WTC11 (cell line): ENCODE data around the gene CACNA2D4. TPM values are rescaled to one million over a fixed set of nuclear protein-coding genes. Genes with fewer than 3 reads are reported as not detected.

Source experiments
- ATAC-seq: fragments of 200-7000 bp; cut with Tn5 transposase; 2 replicates; pipeline ENCODE4 v1.10.0; 2021; ENCODE audit warnings: mild to moderate bottlenecking, moderate library complexity
- CTCF ChIA-PET: fragments of 300-600 bp; sonication (Branson Sonifier 250); formaldehyde crosslinking; loops from one replicate; lab custom pipeline; 2021; ENCODE audit warnings: antibody characterized with exemption; lab: Charles Lee
- POLR2A ChIA-PET: fragments of 350-600 bp; sonication (Branson Sonifier 250); formaldehyde crosslinking; loops from one replicate; lab custom pipeline; 2021; ENCODE audit warnings: antibody characterized with exemption; lab: Charles Lee
- DNase-seq: peaks from one replicate; pipeline ENCODE4 v3.0.0; 2021; ENCODE audit warnings: low spot score
- H3K27ac Mint-ChIP-seq: 2 replicates; pipeline ENCODE4 v1.8.0; 2021; ENCODE audit warnings: mixed read lengths
- H3K27me3 Mint-ChIP-seq: 2 replicates; pipeline ENCODE4 v1.8.0; 2021; ENCODE audit warnings: low read depth, mild to moderate bottlenecking, moderate library complexity, mixed read lengths
- H3K36me3 Mint-ChIP-seq: 2 replicates; pipeline ENCODE4 v1.8.0; 2021; ENCODE audit warnings: mixed read lengths
- H3K4me1 Mint-ChIP-seq: 2 replicates; pipeline ENCODE4 v1.8.0; 2022; ENCODE audit warnings: mixed read lengths
- H3K4me3 Mint-ChIP-seq: 2 replicates; pipeline ENCODE4 v1.8.0; 2021; ENCODE audit warnings: mild to moderate bottlenecking, moderate library complexity, mixed read lengths
- H3K9me3 Mint-ChIP-seq: 2 replicates; pipeline ENCODE4 v1.8.0; 2021; ENCODE audit warnings: mixed read lengths
- CREB1 ChIP-seq: sonication (generic); formaldehyde crosslinking; IDR thresholded peaks from 2 replicates; pipeline ENCODE4 v1.8.0; 2023; ENCODE audit warnings: mild to moderate bottlenecking, missing genetic modification reagents
- ELF4 ChIP-seq: sonication (generic); formaldehyde crosslinking; IDR thresholded peaks from 2 replicates; pipeline ENCODE4 v1.8.1; 2022; ENCODE audit warnings: low read depth, mild to moderate bottlenecking, moderate library complexity, missing genetic modification reagents
- FOXJ3 ChIP-seq: sonication (generic); formaldehyde crosslinking; IDR thresholded peaks from 2 replicates; pipeline ENCODE4 v1.9.0; 2021; ENCODE audit warnings: missing genetic modification reagents, mild to moderate bottlenecking, borderline replicate concordance
- GABPB1 ChIP-seq: sonication (generic); formaldehyde crosslinking; IDR thresholded peaks from 2 replicates; pipeline ENCODE4 v1.8.1; 2023; ENCODE audit warnings: mild to moderate bottlenecking, missing genetic modification reagents
- HMGA2 ChIP-seq: fragments of 250-450 bp; sonication (Bioruptor Pico); IDR thresholded peaks from 2 replicates; pipeline ENCODE4 v1.4.0; 2021; ENCODE audit warnings: mild to moderate bottlenecking, moderate library complexity
- MYBL2 ChIP-seq: sonication (generic); formaldehyde crosslinking; IDR thresholded peaks from 2 replicates; pipeline ENCODE4 v1.8.1; 2023; ENCODE audit warnings: mild to moderate bottlenecking, moderate library complexity, missing genetic modification reagents
- ZBTB21 ChIP-seq: sonication (generic); formaldehyde crosslinking; IDR thresholded peaks from 2 replicates; pipeline ENCODE4 v1.8.1; 2023; ENCODE audit warnings: mild to moderate bottlenecking, missing genetic modification reagents, borderline replicate concordance
- ZNF121 ChIP-seq: sonication (generic); formaldehyde crosslinking; IDR thresholded peaks from 2 replicates; pipeline ENCODE4 v1.8.0; 2023; ENCODE audit warnings: missing genetic modification reagents
- total RNA-seq: library from RNA; stranded (reverse); gene quantifications from 3 replicates; pipeline ENCODE4 v1.2.3, GENCODE V29; 2021
- TF ChIP-seq, protein P1 (sequence below): sonication (generic); formaldehyde crosslinking; IDR thresholded peaks from 2 replicates; pipeline ENCODE4 v1.8.0; 2023; ENCODE audit warnings: missing genetic modification reagents, mild to moderate bottlenecking, borderline replicate concordance
- TF ChIP-seq, protein P2 (sequence below): fragments of 250-450 bp; sonication (Bioruptor Pico); IDR thresholded peaks from 2 replicates; pipeline ENCODE4 v1.8.0; 2021; ENCODE audit warnings: mild to moderate bottlenecking
- TF ChIP-seq, protein P3 (sequence below): sonication (generic); formaldehyde crosslinking; conservative IDR thresholded peaks from 2 replicates; pipeline ENCODE4 v1.8.1; 2022; ENCODE audit warnings: mild to moderate bottlenecking, missing genetic modification reagents
- TF ChIP-seq, protein P4 (sequence below): sonication (generic); formaldehyde crosslinking; IDR thresholded peaks from 2 replicates; pipeline ENCODE4 v1.8.1; 2022; ENCODE audit warnings: missing genetic modification reagents, borderline replicate concordance
- TF ChIP-seq, protein P5 (sequence below): sonication (generic); formaldehyde crosslinking; IDR thresholded peaks from 2 replicates; pipeline ENCODE4 v1.8.0; 2022; ENCODE audit warnings: missing genetic modification reagents
- TF ChIP-seq, protein P6 (sequence below): fragments of 250-450 bp; sonication (Bioruptor Pico); IDR thresholded peaks from 2 replicates; pipeline ENCODE4 v1.9.0; 2021; ENCODE audit warnings: mild to moderate bottlenecking
- TF ChIP-seq, protein P7 (sequence below): sonication (generic); formaldehyde crosslinking; IDR thresholded peaks from 2 replicates; pipeline ENCODE4 v1.8.1; 2022; ENCODE audit warnings: mild to moderate bottlenecking, moderate library complexity, missing genetic modification reagents
- TF ChIP-seq, protein P8 (sequence below): sonication (generic); formaldehyde crosslinking; IDR thresholded peaks from 2 replicates; pipeline ENCODE4 v1.8.0; 2023; ENCODE audit warnings: mild to moderate bottlenecking, missing genetic modification reagents

The CACNA2D4 gene
- total RNA-seq, 1 experiment from 2014 or later: 0.04 TPM

DNA sequence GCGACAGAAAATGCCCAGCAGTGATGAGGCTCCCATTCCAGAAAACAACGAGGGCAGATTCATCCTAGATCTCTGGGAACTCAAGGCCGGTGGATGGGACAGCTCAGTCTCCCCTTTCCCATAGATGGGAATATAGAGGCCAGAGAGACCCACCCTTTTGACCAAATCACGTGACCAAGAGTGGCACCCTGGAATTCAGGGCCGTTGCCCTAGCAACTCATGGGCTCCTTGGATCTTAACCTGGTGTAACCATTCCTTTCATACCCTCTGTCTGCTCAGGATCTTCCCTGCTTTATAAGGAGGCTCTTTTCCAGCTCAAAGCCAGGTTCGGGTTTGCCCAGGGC lies 106.5 kb downstream of the CACNA2D4 start (continued):
- TF ChIP-seq, protein P1, sequence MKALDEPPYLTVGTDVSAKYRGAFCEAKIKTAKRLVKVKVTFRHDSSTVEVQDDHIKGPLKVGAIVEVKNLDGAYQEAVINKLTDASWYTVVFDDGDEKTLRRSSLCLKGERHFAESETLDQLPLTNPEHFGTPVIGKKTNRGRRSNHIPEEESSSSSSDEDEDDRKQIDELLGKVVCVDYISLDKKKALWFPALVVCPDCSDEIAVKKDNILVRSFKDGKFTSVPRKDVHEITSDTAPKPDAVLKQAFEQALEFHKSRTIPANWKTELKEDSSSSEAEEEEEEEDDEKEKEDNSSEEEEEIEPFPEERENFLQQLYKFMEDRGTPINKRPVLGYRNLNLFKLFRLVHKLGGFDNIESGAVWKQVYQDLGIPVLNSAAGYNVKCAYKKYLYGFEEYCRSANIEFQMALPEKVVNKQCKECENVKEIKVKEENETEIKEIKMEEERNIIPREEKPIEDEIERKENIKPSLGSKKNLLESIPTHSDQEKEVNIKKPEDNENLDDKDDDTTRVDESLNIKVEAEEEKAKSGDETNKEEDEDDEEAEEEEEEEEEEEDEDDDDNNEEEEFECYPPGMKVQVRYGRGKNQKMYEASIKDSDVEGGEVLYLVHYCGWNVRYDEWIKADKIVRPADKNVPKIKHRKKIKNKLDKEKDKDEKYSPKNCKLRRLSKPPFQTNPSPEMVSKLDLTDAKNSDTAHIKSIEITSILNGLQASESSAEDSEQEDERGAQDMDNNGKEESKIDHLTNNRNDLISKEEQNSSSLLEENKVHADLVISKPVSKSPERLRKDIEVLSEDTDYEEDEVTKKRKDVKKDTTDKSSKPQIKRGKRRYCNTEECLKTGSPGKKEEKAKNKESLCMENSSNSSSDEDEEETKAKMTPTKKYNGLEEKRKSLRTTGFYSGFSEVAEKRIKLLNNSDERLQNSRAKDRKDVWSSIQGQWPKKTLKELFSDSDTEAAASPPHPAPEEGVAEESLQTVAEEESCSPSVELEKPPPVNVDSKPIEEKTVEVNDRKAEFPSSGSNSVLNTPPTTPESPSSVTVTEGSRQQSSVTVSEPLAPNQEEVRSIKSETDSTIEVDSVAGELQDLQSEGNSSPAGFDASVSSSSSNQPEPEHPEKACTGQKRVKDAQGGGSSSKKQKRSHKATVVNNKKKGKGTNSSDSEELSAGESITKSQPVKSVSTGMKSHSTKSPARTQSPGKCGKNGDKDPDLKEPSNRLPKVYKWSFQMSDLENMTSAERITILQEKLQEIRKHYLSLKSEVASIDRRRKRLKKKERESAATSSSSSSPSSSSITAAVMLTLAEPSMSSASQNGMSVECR (CRISPR knock-in tag): no peak
- TF ChIP-seq, protein P2, sequence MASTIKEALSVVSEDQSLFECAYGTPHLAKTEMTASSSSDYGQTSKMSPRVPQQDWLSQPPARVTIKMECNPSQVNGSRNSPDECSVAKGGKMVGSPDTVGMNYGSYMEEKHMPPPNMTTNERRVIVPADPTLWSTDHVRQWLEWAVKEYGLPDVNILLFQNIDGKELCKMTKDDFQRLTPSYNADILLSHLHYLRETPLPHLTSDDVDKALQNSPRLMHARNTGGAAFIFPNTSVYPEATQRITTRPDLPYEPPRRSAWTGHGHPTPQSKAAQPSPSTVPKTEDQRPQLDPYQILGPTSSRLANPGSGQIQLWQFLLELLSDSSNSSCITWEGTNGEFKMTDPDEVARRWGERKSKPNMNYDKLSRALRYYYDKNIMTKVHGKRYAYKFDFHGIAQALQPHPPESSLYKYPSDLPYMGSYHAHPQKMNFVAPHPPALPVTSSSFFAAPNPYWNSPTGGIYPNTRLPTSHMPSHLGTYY: no peak
- TF ChIP-seq, protein P3, sequence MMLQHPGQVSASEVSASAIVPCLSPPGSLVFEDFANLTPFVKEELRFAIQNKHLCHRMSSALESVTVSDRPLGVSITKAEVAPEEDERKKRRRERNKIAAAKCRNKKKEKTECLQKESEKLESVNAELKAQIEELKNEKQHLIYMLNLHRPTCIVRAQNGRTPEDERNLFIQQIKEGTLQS (CRISPR knock-in tag): no peak
- TF ChIP-seq, protein P4, sequence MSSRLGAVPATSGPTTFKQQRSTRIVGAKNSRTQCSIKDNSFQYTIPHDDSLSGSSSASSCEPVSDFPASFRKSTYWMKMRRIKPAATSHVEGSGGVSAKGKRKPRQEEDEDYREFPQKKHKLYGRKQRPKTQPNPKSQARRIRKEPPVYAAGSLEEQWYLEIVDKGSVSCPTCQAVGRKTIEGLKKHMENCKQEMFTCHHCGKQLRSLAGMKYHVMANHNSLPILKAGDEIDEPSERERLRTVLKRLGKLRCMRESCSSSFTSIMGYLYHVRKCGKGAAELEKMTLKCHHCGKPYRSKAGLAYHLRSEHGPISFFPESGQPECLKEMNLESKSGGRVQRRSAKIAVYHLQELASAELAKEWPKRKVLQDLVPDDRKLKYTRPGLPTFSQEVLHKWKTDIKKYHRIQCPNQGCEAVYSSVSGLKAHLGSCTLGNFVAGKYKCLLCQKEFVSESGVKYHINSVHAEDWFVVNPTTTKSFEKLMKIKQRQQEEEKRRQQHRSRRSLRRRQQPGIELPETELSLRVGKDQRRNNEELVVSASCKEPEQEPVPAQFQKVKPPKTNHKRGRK (CRISPR knock-in tag): no peak

DNA sequence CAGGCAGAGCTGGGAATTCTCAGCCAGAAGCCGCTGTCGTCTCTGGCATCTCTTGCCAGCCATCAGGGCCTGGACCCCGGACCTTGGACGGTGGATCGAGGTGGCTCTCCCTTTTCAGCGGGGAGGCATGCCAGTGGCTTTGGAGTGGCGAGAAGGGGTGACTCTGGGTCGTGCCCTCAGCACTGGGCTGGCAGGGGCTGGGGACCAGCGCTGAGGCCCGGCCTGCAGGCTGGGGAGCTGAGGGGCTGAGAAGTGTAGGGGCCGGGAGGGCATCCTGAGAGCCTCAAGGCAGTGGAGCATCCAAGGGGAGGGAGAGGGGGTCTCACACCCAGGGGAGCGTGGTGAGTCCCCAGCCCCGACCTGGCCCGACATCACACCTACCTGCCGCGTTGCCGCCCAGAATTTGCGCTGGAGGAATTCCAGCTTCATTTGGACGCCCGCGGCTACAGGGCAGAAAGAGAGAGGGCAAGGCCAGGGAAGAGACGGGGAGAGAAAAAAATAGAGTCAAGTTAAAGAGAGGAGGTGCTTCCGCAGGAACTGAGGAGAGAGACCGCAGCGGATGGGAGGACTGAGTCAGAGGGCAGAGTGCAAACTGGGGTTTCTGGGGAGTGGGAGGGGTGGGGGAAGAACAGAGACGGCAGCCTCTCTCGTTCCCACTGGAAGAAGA lies 107.0 kb downstream of the CACNA2D4 start:
- CTCF ChIA-PET: interaction anchor here (0.7 to 1.2 kb wide), 2 partner anchors 129 to 158 kb away, joined by 3 read pairs; no protein-coding TSS in a partner anchor
- no peak overlapping the region for H3K4me3 Mint-ChIP-seq
- H3K9me3 Mint-ChIP-seq: no peaks in the 10 kb centered on the region
- POLR2A ChIA-PET: no interaction called here
- peaks cover 3% of the 10 kb centered on the region; the same call in 1 of the 2 replicates for H3K4me1 Mint-ChIP-seq
- H3K27ac Mint-ChIP-seq: no peak overlapping the region
- DNase-seq (no peak), ATAC-seq (no peak)
- H3K27me3 Mint-ChIP-seq: no peaks in the 10 kb centered on the region
- no peaks in the 10 kb centered on the region for H3K36me3 Mint-ChIP-seq
- TF ChIP-seq ELF4 (no peak), ZBTB21 (CRISPR knock-in tag) (no peak), HMGA2 (CRISPR knock-in tag) (no peak), CREB1 (no peak), MYBL2 (CRISPR knock-in tag) (no peak), GABPB1 (CRISPR knock-in tag) (no peak), FOXJ3 (no peak), ZNF121 (no peak)
- TF ChIP-seq, protein P5, sequence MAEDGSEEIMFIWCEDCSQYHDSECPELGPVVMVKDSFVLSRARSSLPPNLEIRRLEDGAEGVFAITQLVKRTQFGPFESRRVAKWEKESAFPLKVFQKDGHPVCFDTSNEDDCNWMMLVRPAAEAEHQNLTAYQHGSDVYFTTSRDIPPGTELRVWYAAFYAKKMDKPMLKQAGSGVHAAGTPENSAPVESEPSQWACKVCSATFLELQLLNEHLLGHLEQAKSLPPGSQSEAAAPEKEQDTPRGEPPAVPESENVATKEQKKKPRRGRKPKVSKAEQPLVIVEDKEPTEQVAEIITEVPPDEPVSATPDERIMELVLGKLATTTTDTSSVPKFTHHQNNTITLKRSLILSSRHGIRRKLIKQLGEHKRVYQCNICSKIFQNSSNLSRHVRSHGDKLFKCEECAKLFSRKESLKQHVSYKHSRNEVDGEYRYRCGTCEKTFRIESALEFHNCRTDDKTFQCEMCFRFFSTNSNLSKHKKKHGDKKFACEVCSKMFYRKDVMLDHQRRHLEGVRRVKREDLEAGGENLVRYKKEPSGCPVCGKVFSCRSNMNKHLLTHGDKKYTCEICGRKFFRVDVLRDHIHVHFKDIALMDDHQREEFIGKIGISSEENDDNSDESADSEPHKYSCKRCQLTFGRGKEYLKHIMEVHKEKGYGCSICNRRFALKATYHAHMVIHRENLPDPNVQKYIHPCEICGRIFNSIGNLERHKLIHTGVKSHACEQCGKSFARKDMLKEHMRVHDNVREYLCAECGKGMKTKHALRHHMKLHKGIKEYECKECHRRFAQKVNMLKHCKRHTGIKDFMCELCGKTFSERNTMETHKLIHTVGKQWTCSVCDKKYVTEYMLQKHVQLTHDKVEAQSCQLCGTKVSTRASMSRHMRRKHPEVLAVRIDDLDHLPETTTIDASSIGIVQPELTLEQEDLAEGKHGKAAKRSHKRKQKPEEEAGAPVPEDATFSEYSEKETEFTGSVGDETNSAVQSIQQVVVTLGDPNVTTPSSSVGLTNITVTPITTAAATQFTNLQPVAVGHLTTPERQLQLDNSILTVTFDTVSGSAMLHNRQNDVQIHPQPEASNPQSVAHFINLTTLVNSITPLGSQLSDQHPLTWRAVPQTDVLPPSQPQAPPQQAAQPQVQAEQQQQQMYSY (CRISPR knock-in tag): no peak
- TF ChIP-seq, protein P6, sequence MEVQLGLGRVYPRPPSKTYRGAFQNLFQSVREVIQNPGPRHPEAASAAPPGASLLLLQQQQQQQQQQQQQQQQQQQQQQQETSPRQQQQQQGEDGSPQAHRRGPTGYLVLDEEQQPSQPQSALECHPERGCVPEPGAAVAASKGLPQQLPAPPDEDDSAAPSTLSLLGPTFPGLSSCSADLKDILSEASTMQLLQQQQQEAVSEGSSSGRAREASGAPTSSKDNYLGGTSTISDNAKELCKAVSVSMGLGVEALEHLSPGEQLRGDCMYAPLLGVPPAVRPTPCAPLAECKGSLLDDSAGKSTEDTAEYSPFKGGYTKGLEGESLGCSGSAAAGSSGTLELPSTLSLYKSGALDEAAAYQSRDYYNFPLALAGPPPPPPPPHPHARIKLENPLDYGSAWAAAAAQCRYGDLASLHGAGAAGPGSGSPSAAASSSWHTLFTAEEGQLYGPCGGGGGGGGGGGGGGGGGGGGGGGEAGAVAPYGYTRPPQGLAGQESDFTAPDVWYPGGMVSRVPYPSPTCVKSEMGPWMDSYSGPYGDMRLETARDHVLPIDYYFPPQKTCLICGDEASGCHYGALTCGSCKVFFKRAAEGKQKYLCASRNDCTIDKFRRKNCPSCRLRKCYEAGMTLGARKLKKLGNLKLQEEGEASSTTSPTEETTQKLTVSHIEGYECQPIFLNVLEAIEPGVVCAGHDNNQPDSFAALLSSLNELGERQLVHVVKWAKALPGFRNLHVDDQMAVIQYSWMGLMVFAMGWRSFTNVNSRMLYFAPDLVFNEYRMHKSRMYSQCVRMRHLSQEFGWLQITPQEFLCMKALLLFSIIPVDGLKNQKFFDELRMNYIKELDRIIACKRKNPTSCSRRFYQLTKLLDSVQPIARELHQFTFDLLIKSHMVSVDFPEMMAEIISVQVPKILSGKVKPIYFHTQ (CRISPR knock-in tag): no peak
- TF ChIP-seq, protein P7, sequence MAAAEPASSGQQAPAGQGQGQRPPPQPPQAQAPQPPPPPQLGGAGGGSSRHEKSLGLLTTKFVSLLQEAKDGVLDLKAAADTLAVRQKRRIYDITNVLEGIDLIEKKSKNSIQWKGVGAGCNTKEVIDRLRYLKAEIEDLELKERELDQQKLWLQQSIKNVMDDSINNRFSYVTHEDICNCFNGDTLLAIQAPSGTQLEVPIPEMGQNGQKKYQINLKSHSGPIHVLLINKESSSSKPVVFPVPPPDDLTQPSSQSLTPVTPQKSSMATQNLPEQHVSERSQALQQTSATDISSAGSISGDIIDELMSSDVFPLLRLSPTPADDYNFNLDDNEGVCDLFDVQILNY (CRISPR knock-in tag): no peak
- TF ChIP-seq, protein P8, sequence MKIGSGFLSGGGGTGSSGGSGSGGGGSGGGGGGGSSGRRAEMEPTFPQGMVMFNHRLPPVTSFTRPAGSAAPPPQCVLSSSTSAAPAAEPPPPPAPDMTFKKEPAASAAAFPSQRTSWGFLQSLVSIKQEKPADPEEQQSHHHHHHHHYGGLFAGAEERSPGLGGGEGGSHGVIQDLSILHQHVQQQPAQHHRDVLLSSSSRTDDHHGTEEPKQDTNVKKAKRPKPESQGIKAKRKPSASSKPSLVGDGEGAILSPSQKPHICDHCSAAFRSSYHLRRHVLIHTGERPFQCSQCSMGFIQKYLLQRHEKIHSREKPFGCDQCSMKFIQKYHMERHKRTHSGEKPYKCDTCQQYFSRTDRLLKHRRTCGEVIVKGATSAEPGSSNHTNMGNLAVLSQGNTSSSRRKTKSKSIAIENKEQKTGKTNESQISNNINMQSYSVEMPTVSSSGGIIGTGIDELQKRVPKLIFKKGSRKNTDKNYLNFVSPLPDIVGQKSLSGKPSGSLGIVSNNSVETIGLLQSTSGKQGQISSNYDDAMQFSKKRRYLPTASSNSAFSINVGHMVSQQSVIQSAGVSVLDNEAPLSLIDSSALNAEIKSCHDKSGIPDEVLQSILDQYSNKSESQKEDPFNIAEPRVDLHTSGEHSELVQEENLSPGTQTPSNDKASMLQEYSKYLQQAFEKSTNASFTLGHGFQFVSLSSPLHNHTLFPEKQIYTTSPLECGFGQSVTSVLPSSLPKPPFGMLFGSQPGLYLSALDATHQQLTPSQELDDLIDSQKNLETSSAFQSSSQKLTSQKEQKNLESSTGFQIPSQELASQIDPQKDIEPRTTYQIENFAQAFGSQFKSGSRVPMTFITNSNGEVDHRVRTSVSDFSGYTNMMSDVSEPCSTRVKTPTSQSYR (CRISPR knock-in tag): no peak
- TF ChIP-seq, protein P3 (CRISPR knock-in tag): no peak
